A549 (cell line): ENCODE data around the gene IGF1R. TPM values are rescaled to one million over a fixed set of nuclear protein-coding genes. Genes with fewer than 3 reads are reported as not detected.
A peak's percentile ranks its signal among the peaks of the same experiment; 100 is the strongest.

Source experiments
- ATOH8 ChIP-seq: fragments of 250-450 bp; sonication (Bioruptor Pico); IDR thresholded peaks from 2 replicates; pipeline ENCODE4 v1.5.0; 2020; ENCODE audit warnings: low read depth, mild to moderate bottlenecking, moderate library complexity
- BCL3 ChIP-seq: fragments of >200 bp; sonication (Bioruptor Twin); formaldehyde crosslinking; IDR thresholded peaks from 3 replicates; pipeline ENCODE4 v1.6.1; 2016
- CBX8 ChIP-seq: fragments of 200-600 bp; sonication (generic); IDR thresholded peaks from 2 replicates; pipeline ENCODE4 v1.6.1; 2016
- CEBPB ChIP-seq, 2 experiments: fragments of >200 bp in 1 of 2; sonication (Bioruptor Twin) in 1 of 2; formaldehyde crosslinking in 1 of 2; IDR thresholded peaks; 2 replicates each; pipeline ENCODE4 v1.6.1; 2012 to 2016
- CHD2 ChIP-seq: fragments of 150-350 bp; IDR thresholded peaks from 2 replicates; pipeline ENCODE4 v1.6.1; 2014; ENCODE audit warnings: low read length; ENCODE audit not compliant: partially characterized antibody
- E2F6 ChIP-seq: IDR thresholded peaks from 2 replicates; pipeline ENCODE4 v1.6.1; 2012; ENCODE audit warnings: low read depth, borderline replicate concordance
- EHF ChIP-seq: fragments of 250-450 bp; sonication (Bioruptor Pico); IDR thresholded peaks from 2 replicates; pipeline ENCODE4 v1.5.0; 2020; ENCODE audit warnings: mild to moderate bottlenecking
- EHMT2 ChIP-seq: fragments of 200-600 bp; sonication (generic); IDR thresholded peaks from 2 replicates; pipeline ENCODE4 v1.6.1; 2016; ENCODE audit warnings: antibody characterized with exemption, low read depth, mild to moderate bottlenecking, moderate library complexity
- ELK1 ChIP-seq: fragments of 150-350 bp; IDR thresholded peaks from 2 replicates; pipeline ENCODE4 v1.6.1; 2014; ENCODE audit warnings: low read depth, mild to moderate bottlenecking, low read length
- EP300 ChIP-seq, 2 experiments: fragments of >200 bp; sonication (Bioruptor Twin); formaldehyde crosslinking; IDR thresholded peaks; 2 replicates in 1 of 2; 3 replicates in 1 of 2; pipeline ENCODE4 v1.6.1; 2016 to 2017
- ESRRA ChIP-seq: fragments of 150-350 bp; IDR thresholded peaks from 2 replicates; pipeline ENCODE4 v1.6.1; 2014; ENCODE audit warnings: mild to moderate bottlenecking, low read length, borderline replicate concordance
- FOXS1 ChIP-seq: fragments of 250-450 bp; sonication (Bioruptor Pico); IDR thresholded peaks from 2 replicates; pipeline ENCODE4 v1.5.0; 2020; ENCODE audit warnings: mild to moderate bottlenecking, moderate library complexity
- GATA3 ChIP-seq: IDR thresholded peaks from 2 replicates; pipeline ENCODE4 v1.6.1; 2012; ENCODE audit warnings: borderline replicate concordance
- HDAC2 ChIP-seq: fragments of 200-600 bp; sonication (generic); IDR thresholded peaks from 2 replicates; pipeline ENCODE4 v1.6.1; 2016
- HES2 ChIP-seq: fragments of >200 bp; sonication (Bioruptor Twin); formaldehyde crosslinking; IDR thresholded peaks from 2 replicates; pipeline ENCODE4 v1.6.1; 2016
- HMGXB4 ChIP-seq: fragments of 250-450 bp; sonication (Bioruptor Pico); IDR thresholded peaks from 2 replicates; pipeline ENCODE4 v1.5.0; 2021; ENCODE audit warnings: mild to moderate bottlenecking, moderate library complexity, borderline replicate concordance
- HOXB5 ChIP-seq: fragments of 250-450 bp; sonication (Bioruptor Pico); IDR thresholded peaks from 2 replicates; pipeline ENCODE4 v1.5.0; 2020; ENCODE audit warnings: mild to moderate bottlenecking, moderate library complexity
- JUN ChIP-seq, 2 experiments: fragments of >200 bp; sonication (Bioruptor Twin); formaldehyde crosslinking; IDR thresholded peaks; 2 replicates in 1 of 2; 3 replicates in 1 of 2; pipeline ENCODE4 v1.6.1; 2016 to 2017
- KDM1A ChIP-seq: fragments of 200-600 bp; sonication (generic); IDR thresholded peaks from 2 replicates; pipeline ENCODE4 v1.6.1; 2016; ENCODE audit warnings: low read depth, mild to moderate bottlenecking
- KDM5A ChIP-seq: fragments of 200-600 bp; sonication (generic); IDR thresholded peaks from 2 replicates; pipeline ENCODE4 v1.6.1; 2016; ENCODE audit warnings: antibody characterized with exemption, mild to moderate bottlenecking
- MAX ChIP-seq: IDR thresholded peaks from 2 replicates; pipeline ENCODE4 v1.6.1; 2012
- NR3C1 ChIP-seq: fragments of >200 bp; sonication (Bioruptor Twin); formaldehyde crosslinking; IDR thresholded peaks from 3 replicates; pipeline ENCODE4 v1.6.1; 2017
- PHF8 ChIP-seq: fragments of 200-600 bp; sonication (generic); IDR thresholded peaks from 2 replicates; pipeline ENCODE4 v1.6.1; 2016; ENCODE audit warnings: low read depth, mild to moderate bottlenecking, antibody characterized with exemption, moderate library complexity, borderline replicate concordance
- POLR2A ChIP-seq: IDR thresholded peaks from 2 replicates; pipeline ENCODE4 v1.6.1; 2012; ENCODE audit warnings: mild to moderate bottlenecking, low read length
- RARB ChIP-seq: fragments of 250-450 bp; sonication (Bioruptor Pico); IDR thresholded peaks from 2 replicates; pipeline ENCODE4 v1.8.0; 2021; ENCODE audit warnings: mild to moderate bottlenecking, moderate library complexity
- RCOR1 ChIP-seq: fragments of 150-350 bp; IDR thresholded peaks from 2 replicates; pipeline ENCODE4 v1.6.1; 2014; ENCODE audit warnings: antibody characterized with exemption, low read length, low read depth
- REST ChIP-seq: fragments of 200-600 bp; sonication (generic); IDR thresholded peaks from 2 replicates; pipeline ENCODE4 v1.6.1; 2016; ENCODE audit warnings: antibody characterized with exemption, mild to moderate bottlenecking, moderate library complexity
- RFX5 ChIP-seq: fragments of 450-650 bp; IDR thresholded peaks from 2 replicates; pipeline ENCODE4 v1.7.1; 2014; ENCODE audit warnings: antibody characterized with exemption, mild to moderate bottlenecking, moderate library complexity
- SMC3 ChIP-seq: fragments of >200 bp; sonication (Bioruptor Twin); formaldehyde crosslinking; IDR thresholded peaks from 3 replicates; pipeline ENCODE4 v1.6.1; 2018; ENCODE audit warnings: inconsistent platforms
- SREBF2 ChIP-seq: fragments of 450-650 bp; IDR thresholded peaks from 2 replicates; pipeline ENCODE4 v1.6.1; 2014; ENCODE audit warnings: mild to moderate bottlenecking, moderate library complexity
- TFCP2L1 ChIP-seq: fragments of 250-450 bp; sonication (Bioruptor Pico); IDR thresholded peaks from 2 replicates; pipeline ENCODE4 v1.5.0; 2021; ENCODE audit warnings: mild to moderate bottlenecking
- TP53 ChIP-seq: fragments of 250-450 bp; sonication (Bioruptor Pico); IDR thresholded peaks from 2 replicates; pipeline ENCODE4 v1.5.0; 2021; ENCODE audit warnings: mild to moderate bottlenecking, moderate library complexity
- ZC3H11A ChIP-seq: fragments of 450-650 bp; IDR thresholded peaks from 2 replicates; pipeline ENCODE4 v1.6.1; 2014; ENCODE audit warnings: antibody characterized with exemption, mild to moderate bottlenecking
- ZSCAN20 ChIP-seq: fragments of 250-450 bp; sonication (Bioruptor Pico); IDR thresholded peaks from 2 replicates; pipeline ENCODE4 v1.8.0; 2022; ENCODE audit warnings: mild to moderate bottlenecking, moderate library complexity
- polyA plus RNA-seq, 4 experiments: library from polyadenylated mRNA; depleted of rRNA in 3 of 4; stranded (reverse); fragments of >200 nt; fragmentation: RNase III in 1 of 4; extraction: RNeasy Plus Mini Kit Qiagen cat#74134 plus additional on column Dnase treatment in 1 of 4; gene quantifications; 2 replicates in 3 of 4; 3 replicates in 1 of 4; pipeline ENCODE4 v1.2.3, GENCODE V29; 2011 to 2017

Gene IGF1R
- polyA plus RNA-seq, 2 of the 4 experiments (the other 2 are of a cell fraction) = 42.6 to 69.5 TPM

- no peak for TF ChIP-seq RFX5
- TF ChIP-seq GATA3 = peak; percentile 100
- peak; percentile 97 for TF ChIP-seq RARB (CRISPR knock-in tag)
- peak; percentile 98 for TF ChIP-seq BCL3
- no peak for TF ChIP-seq HDAC2
- peak; percentile 40 for TF ChIP-seq CHD2
- no peak for TF ChIP-seq CBX8
- peak; percentile 80 for TF ChIP-seq ZSCAN20
- TF ChIP-seq HMGXB4 (CRISPR knock-in tag) = no peak
- no peak for TF ChIP-seq NR3C1
- peak; percentile 46 for TF ChIP-seq SMC3
- TF ChIP-seq CEBPB (IDR thresholded peaks at IDR 0.05) = peak; percentile 83 to 95
- TF ChIP-seq PHF8 = no peak
- no peak for TF ChIP-seq KDM1A
- peak; percentile 80; the same call in 1 of the 2 replicates for TF ChIP-seq ESRRA
- TF ChIP-seq HES2 = peak; percentile 84
- peak; percentile 100 for TF ChIP-seq HOXB5
- peak; percentile 80 for TF ChIP-seq TP53 (CRISPR knock-in tag)
- peak; percentile 99 for TF ChIP-seq EHF (CRISPR knock-in tag)
- no peak for TF ChIP-seq SREBF2
- TF ChIP-seq E2F6 = no peak; the same call in 1 of the 2 replicates
- no peak for TF ChIP-seq KDM5A
- TF ChIP-seq ZC3H11A = no peak
- peak; percentile 100 for TF ChIP-seq JUN (IDR thresholded peaks at IDR 0.05)
- TF ChIP-seq TFCP2L1 (CRISPR knock-in tag) = peak; percentile 97; the same call in 1 of the 2 replicates
- no peak for TF ChIP-seq POLR2A
- TF ChIP-seq ATOH8 (CRISPR knock-in tag) = peak; percentile 93
- 0 out of 2 replicates have a peak, but pooled peaks have one; percentile 10 for TF ChIP-seq RCOR1
- TF ChIP-seq EP300 (IDR thresholded peaks at IDR 0.05) = peak; percentile 100
- TF ChIP-seq EHMT2 = no peak
- TF ChIP-seq REST = no peak
- peak; percentile 100 for TF ChIP-seq FOXS1 (CRISPR knock-in tag)
- TF ChIP-seq MAX = peak; percentile 96
- no peak for TF ChIP-seq ELK1
Observed at GRCh38 chr15:98896802-98897732, 248.7 kb downstream of the IGF1R start (continued).
